H9 (cell line): ENCODE results near the gene CSF1R. TPM values are rescaled to one million over a fixed set of nuclear protein-coding genes. Genes with fewer than 3 reads are reported as not detected.

Experiments
- DNase-seq: peaks from one replicate; pipeline ENCODE4 v3.0.0-alpha.2; 2017
- H2AFZ ChIP-seq: one replicate; pipeline ENCODE4 v1.6.1; 2013; ENCODE audit warnings: mild to moderate bottlenecking, low read length, control low read depth, moderate library complexity
- H2AK5ac ChIP-seq: 2 replicates; pipeline ENCODE4 v1.6.1; 2013; ENCODE audit warnings: low read length, control low read depth, mixed read lengths; ENCODE audit not compliant: insufficient read length
- H2BK120ac ChIP-seq: one replicate; pipeline ENCODE4 v1.6.1; 2013; ENCODE audit warnings: low read depth, mild to moderate bottlenecking, low read length, control low read depth, inconsistent platforms; ENCODE audit not compliant: poor library complexity, severe bottlenecking
- H2BK12ac ChIP-seq: 2 replicates; pipeline ENCODE4 v1.6.1; 2013; ENCODE audit warnings: low read length, control low read depth, mixed read lengths, low read depth; ENCODE audit not compliant: insufficient read length
- H2BK15ac ChIP-seq: 2 replicates; pipeline ENCODE4 v1.6.1; 2013; ENCODE audit warnings: low read depth, low read length, control low read depth
- H2BK20ac ChIP-seq: one replicate; pipeline ENCODE4 v1.6.1; 2013; ENCODE audit warnings: low read depth, mild to moderate bottlenecking, low read length, control low read depth, inconsistent platforms; ENCODE audit not compliant: poor library complexity, severe bottlenecking
- H2BK5ac ChIP-seq: 2 replicates; pipeline ENCODE4 v1.6.1; 2013; ENCODE audit warnings: low read length, control low read depth, mixed read lengths; ENCODE audit not compliant: insufficient read length
- H3K14ac ChIP-seq: 2 replicates; pipeline ENCODE4 v1.6.1; 2013; ENCODE audit warnings: low read length, control low read depth; ENCODE audit not compliant: insufficient read depth
- H3K18ac ChIP-seq: 2 replicates; pipeline ENCODE4 v1.6.1; 2013; ENCODE audit warnings: low read depth, mild to moderate bottlenecking, mixed read lengths, low read length, control low read depth; ENCODE audit not compliant: insufficient read length
- H3K23ac ChIP-seq: 2 replicates; pipeline ENCODE4 v1.6.1; 2013; ENCODE audit warnings: low read length, control low read depth, mixed read lengths, low read depth; ENCODE audit not compliant: insufficient read length
- H3K23me2 ChIP-seq: 2 replicates; pipeline ENCODE4 v1.6.1; 2013; ENCODE audit warnings: low read depth, mild to moderate bottlenecking, mixed read lengths, low read length, control low read depth; ENCODE audit not compliant: insufficient read length, poor library complexity, severe bottlenecking
- H3K27ac ChIP-seq: 2 replicates; pipeline ENCODE4 v1.5.1; 2013; ENCODE audit warnings: low read length, control low read depth, mixed read lengths, low read depth; ENCODE audit not compliant: insufficient read length
- H3K27me3 ChIP-seq: 2 replicates; pipeline ENCODE4 v1.6.1; 2013; ENCODE audit warnings: low read length, control low read depth, inconsistent platforms; ENCODE audit not compliant: insufficient read depth
- H3K4ac ChIP-seq: 2 replicates; pipeline ENCODE4 v1.6.1; 2013; ENCODE audit warnings: low read depth, mild to moderate bottlenecking, control low read depth, inconsistent platforms, low read length, moderate library complexity
- H3K4me1 ChIP-seq: 2 replicates; pipeline ENCODE4 v1.6.1; 2013; ENCODE audit warnings: low read length, control low read depth, inconsistent platforms; ENCODE audit not compliant: insufficient read depth
- H3K4me2 ChIP-seq: 2 replicates; pipeline ENCODE4 v1.6.1; 2013; ENCODE audit warnings: low read length, control low read depth, mixed read lengths; ENCODE audit not compliant: insufficient read length, insufficient read depth
- H3K56ac ChIP-seq: 2 replicates; pipeline ENCODE4 v1.6.1; 2013; ENCODE audit warnings: low read depth, mild to moderate bottlenecking, mixed read lengths, low read length, control low read depth; ENCODE audit not compliant: insufficient read length
- H3K79me1 ChIP-seq: 2 replicates; pipeline ENCODE4 v1.6.1; 2013; ENCODE audit warnings: low read depth, mild to moderate bottlenecking, moderate library complexity, low read length, control low read depth, inconsistent platforms; ENCODE audit not compliant: insufficient read depth, poor library complexity, severe bottlenecking
- H3K79me2 ChIP-seq: 2 replicates; pipeline ENCODE4 v1.6.1; 2013; ENCODE audit warnings: low read length, control low read depth, inconsistent platforms; ENCODE audit not compliant: insufficient read depth
- H3K9ac ChIP-seq: 2 replicates; pipeline ENCODE4 v1.6.1; 2013; ENCODE audit warnings: low read length, control low read depth, mixed read lengths; ENCODE audit not compliant: insufficient read length; ENCODE audit errors: extremely low read depth
- H3K9me3 ChIP-seq: one replicate; pipeline ENCODE4 v1.6.1; 2013; ENCODE audit warnings: low read depth, low read length, inconsistent platforms; ENCODE audit not compliant: control insufficient read depth
- H3T11ph ChIP-seq: one replicate; pipeline ENCODE4 v1.6.1; 2013; ENCODE audit warnings: mild to moderate bottlenecking, low read length, control low read depth, inconsistent platforms
- H4K20me1 ChIP-seq: one replicate; pipeline ENCODE4 v1.6.1; 2013; ENCODE audit not compliant: control insufficient read depth, insufficient read length, insufficient read depth
- H4K5ac ChIP-seq: 2 replicates; pipeline ENCODE4 v1.6.1; 2013; ENCODE audit warnings: low read depth, mild to moderate bottlenecking, mixed read lengths, low read length, control low read depth; ENCODE audit not compliant: insufficient read length
- H4K8ac ChIP-seq: replicated peaks from 2 replicates; pipeline ENCODE4 v1.6.1; 2013; ENCODE audit warnings: low read length, control low read depth, mixed read lengths, low read depth; ENCODE audit not compliant: insufficient read length
- H4K91ac ChIP-seq: 2 replicates; pipeline ENCODE4 v1.6.1; 2013; ENCODE audit warnings: low read depth, mild to moderate bottlenecking, moderate library complexity, mixed read lengths, low read length, control low read depth; ENCODE audit not compliant: insufficient read length
- H3K27ac Mint-ChIP-seq, 3 experiments: 2 replicates in 2 of 3; 3 replicates in 1 of 3; pipeline ENCODE4 v1.8.0; 2020 to 2021; ENCODE audit warnings: mixed read lengths in 3 of 3, mild to moderate bottlenecking in 1 of 3, moderate library complexity in 1 of 3
- H3K27me3 Mint-ChIP-seq: 2 replicates; pipeline ENCODE4 v1.8.0; 2021; ENCODE audit warnings: low read depth, mild to moderate bottlenecking, moderate library complexity, mixed read lengths
- H3K36me3 Mint-ChIP-seq, 3 experiments: 2 replicates in 2 of 3; 3 replicates in 1 of 3; pipeline ENCODE4 v1.8.0; 2020 to 2021; ENCODE audit warnings: low read depth in 3 of 3, mixed read lengths in 3 of 3; ENCODE audit not compliant: insufficient read depth in 1 of 3
- H3K4me1 Mint-ChIP-seq, 2 experiments: 2 replicates each; pipeline ENCODE4 v1.8.0; 2020; ENCODE audit warnings: mixed read lengths in 2 of 2
- H3K4me3 Mint-ChIP-seq, 2 experiments: 2 replicates in 1 of 2; 3 replicates in 1 of 2; pipeline ENCODE4 v1.8.0; 2020 to 2021; ENCODE audit warnings: mild to moderate bottlenecking in 2 of 2, mixed read lengths in 2 of 2, moderate library complexity in 1 of 2
- H3K9me3 Mint-ChIP-seq, 2 experiments: 2 replicates in 1 of 2; 3 replicates in 1 of 2; pipeline ENCODE4 v1.8.0; 2020; ENCODE audit warnings: mild to moderate bottlenecking in 2 of 2, mixed read lengths in 2 of 2, moderate library complexity in 1 of 2
- CTCF ChIP-seq: fragments of 200-600 bp; sonication (generic); conservative IDR thresholded peaks from 3 replicates; pipeline ENCODE4 v1.8.0; 2021; ENCODE audit warnings: antibody characterized with exemption, mild to moderate bottlenecking
- WGBS: extraction: QIAGEN DNeasy Blood & Tissue Kit; methylation state at CpG from one replicate; pipeline ENCODE4 v1.1.7; 2013; ENCODE audit warnings: missing lambda C conversion rate, low lambda C conversion rate, mixed read lengths; ENCODE audit not compliant: insufficient read length; ENCODE audit errors: extremely low coverage; 5-methylcytosine and 5-hydroxymethylcytosine counted together
- total RNA-seq: library from RNA; stranded (reverse); gene quantifications from 2 replicates; pipeline ENCODE4 v1.2.1, GENCODE V29; 2021

CSF1R gene
- total RNA-seq, 1 experiment from 2014 or later: 0.13 TPM

GRCh38 chr5:150009671-150010387 is 76.5 kb downstream of the CSF1R start:
- H3K4ac ChIP-seq: no peak overlapping the region
- H3K4me1 ChIP-seq: no peaks in the 10 kb centered on the region
- H3K36me3 Mint-ChIP-seq: peaks cover 45 to 76% (median 69%) of the 10 kb centered on the region in 3 experiments; a peak in 6 of 7 replicates
- H3K23me2 ChIP-seq: no peaks in the 10 kb centered on the region
- no CpG with 5 or more reads among the region's 6 CpGs for WGBS
- no peaks in the 10 kb centered on the region for H3K27me3 ChIP-seq
- H3K27ac Mint-ChIP-seq: no peak overlapping the region
- DNase-seq: no peak
- no peaks in the 10 kb centered on the region for H3K79me2 ChIP-seq
- H2AK5ac ChIP-seq: no peak overlapping the region
- no peak overlapping the region for H2BK15ac ChIP-seq
- H3K23ac ChIP-seq: no peak overlapping the region
- no peak overlapping the region for H3K9ac ChIP-seq
- H2BK120ac ChIP-seq: no peak overlapping the region
- H3K79me1 ChIP-seq: no peaks in the 10 kb centered on the region
- no peak overlapping the region for H3K4me2 ChIP-seq
- no peak overlapping the region for H2AFZ ChIP-seq
- H3T11ph ChIP-seq: no peak overlapping the region
- H3K4me3 Mint-ChIP-seq: no peak overlapping the region
- no peak overlapping the region for H4K8ac ChIP-seq
- no peak overlapping the region for H3K18ac ChIP-seq
- H2BK5ac ChIP-seq: no peak overlapping the region
- H3K14ac ChIP-seq: no peak overlapping the region
- no peaks in the 10 kb centered on the region for H4K20me1 ChIP-seq
- peaks cover 2 to 3% of the 10 kb centered on the region in 2 experiments; a peak in 2 of 5 replicates for H3K9me3 Mint-ChIP-seq
- no peak overlapping the region for H2BK12ac ChIP-seq
- H3K9me3 ChIP-seq: no peaks in the 10 kb centered on the region
- no peak overlapping the region for H3K56ac ChIP-seq
- no peaks in the 10 kb centered on the region for H3K27me3 Mint-ChIP-seq
- H2BK20ac ChIP-seq: no peak overlapping the region
- no peak overlapping the region for H4K91ac ChIP-seq
- H3K27ac ChIP-seq: no peak overlapping the region
- TF ChIP-seq CTCF: no peak
- H3K4me1 Mint-ChIP-seq: no peaks in the 10 kb centered on the region
- H4K5ac ChIP-seq: no peak overlapping the region
